H9 (cell line): ENCODE results near the gene CFAP45. TPM values are rescaled to one million over a fixed set of nuclear protein-coding genes. Genes with fewer than 3 reads are reported as not detected.
A peak's percentile ranks its signal among the peaks of the same experiment; 100 is the strongest.

Source experiments
- DNase-seq: peaks from one replicate; pipeline ENCODE4 v3.0.0-alpha.2; 2017
- H2AFZ ChIP-seq: one replicate; pipeline ENCODE4 v1.6.1; 2013; ENCODE audit warnings: mild to moderate bottlenecking, low read length, control low read depth, moderate library complexity
- H2AK5ac ChIP-seq: 2 replicates; pipeline ENCODE4 v1.6.1; 2013; ENCODE audit warnings: low read length, control low read depth, mixed read lengths; ENCODE audit not compliant: insufficient read length
- H2BK120ac ChIP-seq: one replicate; pipeline ENCODE4 v1.6.1; 2013; ENCODE audit warnings: low read depth, mild to moderate bottlenecking, low read length, control low read depth, inconsistent platforms; ENCODE audit not compliant: poor library complexity, severe bottlenecking
- H2BK12ac ChIP-seq: 2 replicates; pipeline ENCODE4 v1.6.1; 2013; ENCODE audit warnings: low read length, control low read depth, mixed read lengths, low read depth; ENCODE audit not compliant: insufficient read length
- H2BK15ac ChIP-seq: 2 replicates; pipeline ENCODE4 v1.6.1; 2013; ENCODE audit warnings: low read depth, low read length, control low read depth
- H2BK20ac ChIP-seq: one replicate; pipeline ENCODE4 v1.6.1; 2013; ENCODE audit warnings: low read depth, mild to moderate bottlenecking, low read length, control low read depth, inconsistent platforms; ENCODE audit not compliant: poor library complexity, severe bottlenecking
- H2BK5ac ChIP-seq: 2 replicates; pipeline ENCODE4 v1.6.1; 2013; ENCODE audit warnings: low read length, control low read depth, mixed read lengths; ENCODE audit not compliant: insufficient read length
- H3K14ac ChIP-seq: 2 replicates; pipeline ENCODE4 v1.6.1; 2013; ENCODE audit warnings: low read length, control low read depth; ENCODE audit not compliant: insufficient read depth
- H3K18ac ChIP-seq: 2 replicates; pipeline ENCODE4 v1.6.1; 2013; ENCODE audit warnings: low read depth, mild to moderate bottlenecking, mixed read lengths, low read length, control low read depth; ENCODE audit not compliant: insufficient read length
- H3K23ac ChIP-seq: 2 replicates; pipeline ENCODE4 v1.6.1; 2013; ENCODE audit warnings: low read length, control low read depth, mixed read lengths, low read depth; ENCODE audit not compliant: insufficient read length
- H3K23me2 ChIP-seq: 2 replicates; pipeline ENCODE4 v1.6.1; 2013; ENCODE audit warnings: low read depth, mild to moderate bottlenecking, mixed read lengths, low read length, control low read depth; ENCODE audit not compliant: insufficient read length, poor library complexity, severe bottlenecking
- H3K27ac ChIP-seq: 2 replicates; pipeline ENCODE4 v1.5.1; 2013; ENCODE audit warnings: low read length, control low read depth, mixed read lengths, low read depth; ENCODE audit not compliant: insufficient read length
- H3K27me3 ChIP-seq: 2 replicates; pipeline ENCODE4 v1.6.1; 2013; ENCODE audit warnings: low read length, control low read depth, inconsistent platforms; ENCODE audit not compliant: insufficient read depth
- H3K4ac ChIP-seq: 2 replicates; pipeline ENCODE4 v1.6.1; 2013; ENCODE audit warnings: low read depth, mild to moderate bottlenecking, control low read depth, inconsistent platforms, low read length, moderate library complexity
- H3K4me1 ChIP-seq: 2 replicates; pipeline ENCODE4 v1.6.1; 2013; ENCODE audit warnings: low read length, control low read depth, inconsistent platforms; ENCODE audit not compliant: insufficient read depth
- H3K4me2 ChIP-seq: 2 replicates; pipeline ENCODE4 v1.6.1; 2013; ENCODE audit warnings: low read length, control low read depth, mixed read lengths; ENCODE audit not compliant: insufficient read length, insufficient read depth
- H3K56ac ChIP-seq: 2 replicates; pipeline ENCODE4 v1.6.1; 2013; ENCODE audit warnings: low read depth, mild to moderate bottlenecking, mixed read lengths, low read length, control low read depth; ENCODE audit not compliant: insufficient read length
- H3K79me1 ChIP-seq: 2 replicates; pipeline ENCODE4 v1.6.1; 2013; ENCODE audit warnings: low read depth, mild to moderate bottlenecking, moderate library complexity, low read length, control low read depth, inconsistent platforms; ENCODE audit not compliant: insufficient read depth, poor library complexity, severe bottlenecking
- H3K79me2 ChIP-seq: 2 replicates; pipeline ENCODE4 v1.6.1; 2013; ENCODE audit warnings: low read length, control low read depth, inconsistent platforms; ENCODE audit not compliant: insufficient read depth
- H3K9ac ChIP-seq: 2 replicates; pipeline ENCODE4 v1.6.1; 2013; ENCODE audit warnings: low read length, control low read depth, mixed read lengths; ENCODE audit not compliant: insufficient read length; ENCODE audit errors: extremely low read depth
- H3K9me3 ChIP-seq: one replicate; pipeline ENCODE4 v1.6.1; 2013; ENCODE audit warnings: low read depth, low read length, inconsistent platforms; ENCODE audit not compliant: control insufficient read depth
- H3T11ph ChIP-seq: one replicate; pipeline ENCODE4 v1.6.1; 2013; ENCODE audit warnings: mild to moderate bottlenecking, low read length, control low read depth, inconsistent platforms
- H4K20me1 ChIP-seq: one replicate; pipeline ENCODE4 v1.6.1; 2013; ENCODE audit not compliant: control insufficient read depth, insufficient read length, insufficient read depth
- H4K5ac ChIP-seq: 2 replicates; pipeline ENCODE4 v1.6.1; 2013; ENCODE audit warnings: low read depth, mild to moderate bottlenecking, mixed read lengths, low read length, control low read depth; ENCODE audit not compliant: insufficient read length
- H4K8ac ChIP-seq: replicated peaks from 2 replicates; pipeline ENCODE4 v1.6.1; 2013; ENCODE audit warnings: low read length, control low read depth, mixed read lengths, low read depth; ENCODE audit not compliant: insufficient read length
- H4K91ac ChIP-seq: 2 replicates; pipeline ENCODE4 v1.6.1; 2013; ENCODE audit warnings: low read depth, mild to moderate bottlenecking, moderate library complexity, mixed read lengths, low read length, control low read depth; ENCODE audit not compliant: insufficient read length
- H3K27ac Mint-ChIP-seq, 3 experiments: 2 replicates in 2 of 3; 3 replicates in 1 of 3; pipeline ENCODE4 v1.8.0; 2020 to 2021; ENCODE audit warnings: mixed read lengths in 3 of 3, mild to moderate bottlenecking in 1 of 3, moderate library complexity in 1 of 3
- H3K27me3 Mint-ChIP-seq: 2 replicates; pipeline ENCODE4 v1.8.0; 2021; ENCODE audit warnings: low read depth, mild to moderate bottlenecking, moderate library complexity, mixed read lengths
- H3K36me3 Mint-ChIP-seq, 3 experiments: 2 replicates in 2 of 3; 3 replicates in 1 of 3; pipeline ENCODE4 v1.8.0; 2020 to 2021; ENCODE audit warnings: low read depth in 3 of 3, mixed read lengths in 3 of 3; ENCODE audit not compliant: insufficient read depth in 1 of 3
- H3K4me1 Mint-ChIP-seq, 2 experiments: 2 replicates each; pipeline ENCODE4 v1.8.0; 2020; ENCODE audit warnings: mixed read lengths in 2 of 2
- H3K4me3 Mint-ChIP-seq, 2 experiments: 2 replicates in 1 of 2; 3 replicates in 1 of 2; pipeline ENCODE4 v1.8.0; 2020 to 2021; ENCODE audit warnings: mild to moderate bottlenecking in 2 of 2, mixed read lengths in 2 of 2, moderate library complexity in 1 of 2
- H3K9me3 Mint-ChIP-seq, 2 experiments: 2 replicates in 1 of 2; 3 replicates in 1 of 2; pipeline ENCODE4 v1.8.0; 2020; ENCODE audit warnings: mild to moderate bottlenecking in 2 of 2, mixed read lengths in 2 of 2, moderate library complexity in 1 of 2
- CTCF ChIP-seq: fragments of 200-600 bp; sonication (generic); conservative IDR thresholded peaks from 3 replicates; pipeline ENCODE4 v1.8.0; 2021; ENCODE audit warnings: antibody characterized with exemption, mild to moderate bottlenecking
- WGBS: extraction: QIAGEN DNeasy Blood & Tissue Kit; methylation state at CpG from one replicate; pipeline ENCODE4 v1.1.7; 2013; ENCODE audit warnings: missing lambda C conversion rate, low lambda C conversion rate, mixed read lengths; ENCODE audit not compliant: insufficient read length; ENCODE audit errors: extremely low coverage; 5-methylcytosine and 5-hydroxymethylcytosine counted together
- total RNA-seq: library from RNA; stranded (reverse); gene quantifications from 2 replicates; pipeline ENCODE4 v1.2.1, GENCODE V29; 2021

Gene CFAP45
- total RNA-seq, 1 experiment from 2014 or later = 0.85 TPM

- no peak overlapping the region for H3K4ac ChIP-seq
- H2BK20ac ChIP-seq = no peak overlapping the region
- H3K14ac ChIP-seq = no peak overlapping the region
- H4K5ac ChIP-seq = no peak overlapping the region
- Mint-ChIP-seq H3K36me3 (peaks cover 13 to 22% (median 19%) of the 10 kb centered on the region in 3 experiments), H3K4me1 (peaks cover 29 to 36% of the 10 kb centered on the region in 2 experiments), H3K27ac (no peak overlapping the region; a peak in 1 of 7 replicates), H3K27me3 (peaks cover 12% of the 10 kb centered on the region), H3K9me3 (no peaks in the 10 kb centered on the region; a peak in 1 of 5 replicates), H3K4me3 (peak overlapping the region; percentile 87 to 91)
- no peak overlapping the region for H2BK120ac ChIP-seq
- no peak overlapping the region for H3K9ac ChIP-seq
- H3K4me1 ChIP-seq = no peaks in the 10 kb centered on the region; the same call in 1 of the 2 replicates
- no CpG with 5 or more reads among the region's 7 CpGs for WGBS
- H4K20me1 ChIP-seq = no peaks in the 10 kb centered on the region
- no peak overlapping the region for H2BK12ac ChIP-seq
- no peak overlapping the region for H3T11ph ChIP-seq
- H2BK5ac ChIP-seq = no peak overlapping the region
- H3K27me3 ChIP-seq = no peaks in the 10 kb centered on the region
- peak overlapping the region; percentile 35 for H3K18ac ChIP-seq
- no peaks in the 10 kb centered on the region for H3K79me1 ChIP-seq
- no peak overlapping the region for H3K56ac ChIP-seq
- no peak overlapping the region for H4K91ac ChIP-seq
- H3K79me2 ChIP-seq = no peaks in the 10 kb centered on the region
- H3K23me2 ChIP-seq = peaks cover 17% of the 10 kb centered on the region
- no peaks in the 10 kb centered on the region for H3K9me3 ChIP-seq
- no peak overlapping the region for H2AK5ac ChIP-seq
- H4K8ac ChIP-seq = no peak overlapping the region
- peak overlapping the region; percentile 82 for H2AFZ ChIP-seq
- H2BK15ac ChIP-seq = no peak overlapping the region
- H3K4me2 ChIP-seq = peak overlapping the region; percentile 60
- H3K27ac ChIP-seq = no peak overlapping the region
- peak; percentile 67 for DNase-seq
- TF ChIP-seq CTCF = no peak
- no peak overlapping the region for H3K23ac ChIP-seq
Measured at GRCh38 chr1:159925719-159926078, 25.7 kb upstream of the CFAP45 start.
